Right lobe of liver (tissue), 6 donors: ENCODE measurements around the gene TNIP2. TPM values are rescaled to one million over a fixed set of nuclear protein-coding genes. Genes with fewer than 3 reads are reported as not detected.

ENCODE experiments used
- ATAC-seq, 4 donors: fragments of 200-7000 bp; cut with Tn5 transposase; one replicate each; pipeline ENCODE4 v1.9.1; 2020; ENCODE audit warnings: mild to moderate bottlenecking in 4 of 4, moderate library complexity in 4 of 4
- DNase-seq, 3 donors: peaks; one replicate each; pipeline ENCODE4 v3.0.0-alpha.2; 2020
- H3K27ac ChIP-seq, 3 donors: fragments of 200-600 bp; one replicate each; pipeline ENCODE4 v1.8.0; 2022
- H3K27me3 ChIP-seq, 2 donors: fragments of 200-600 bp; one replicate each; pipeline ENCODE4 v1.8.0; 2022
- H3K36me3 ChIP-seq, 4 donors: fragments of 200-600 bp; sonication (generic) in 1 of 4; one replicate each; pipeline versions ENCODE4 v1.5.1 to v1.8.0; 2017 to 2022; ENCODE audit warnings: control low read depth in 1 of 4
- H3K4me1 ChIP-seq, 4 donors: fragments of 200-600 bp; sonication (generic) in 1 of 4; one replicate each; pipeline versions ENCODE4 v1.5.1 to v1.8.0; 2017 to 2022; ENCODE audit warnings: control low read depth in 1 of 4
- H3K4me3 ChIP-seq, 3 donors: fragments of 200-600 bp; one replicate each; pipeline ENCODE4 v1.8.0; 2022
- H3K9me3 ChIP-seq, 4 donors: fragments of 200-600 bp; sonication (generic) in 1 of 4; one replicate each; pipeline versions ENCODE4 v1.5.1 to v1.8.0; 2017 to 2022; ENCODE audit warnings: control low read depth in 1 of 4
- POLR2A ChIP-seq: fragments of 450-650 bp; IDR thresholded peaks from one replicate; pipeline ENCODE4 v1.6.1; 2017; ENCODE audit warnings: antibody characterized with exemption, mild to moderate bottlenecking
- WGBS: methylation state at CpG from one replicate; pipeline ENCODE4 v1.1.6; 2018; ENCODE audit warnings: low coverage, low lambda C conversion rate; ENCODE audit not compliant: insufficient coverage; ENCODE audit errors: missing lambda C conversion rate; 5-methylcytosine and 5-hydroxymethylcytosine counted together
- intact Hi-C, 2 donors: fragments of 100-400 bp; cut with DNase I; formaldehyde crosslinking; loops; one replicate each; pipeline versions ENCODE4 v1.11.2 to v1.14.1; 2022
- total RNA-seq, 6 experiments: library from RNA; depleted of rRNA in 2 of 6; stranded (reverse); fragments of >200 nt in 2 of 6; fragmentation: NEBNext Ultra II Directional in 3 of 6; extraction: Animal tissue kit (Norgen Biotek cat#: 25700) in 3 of 6; gene quantifications; one replicate each; pipeline versions ENCODE4 v1.1.0 to v1.2.4, GENCODE V29; 2016 to 2023
- TF ChIP-seq, protein P1 (sequence below), 4 donors: fragments of 200-600 bp in 3 of 4; fragments of 450-650 bp in 1 of 4; IDR thresholded peaks; one replicate each; pipeline versions ENCODE4 v1.5.1 to v1.8.0; 2016 to 2022; ENCODE audit warnings: antibody characterized with exemption in 4 of 4, mild to moderate bottlenecking in 2 of 4
- donor health status: DM: no; HTN: yes; CAD: no.
- donor health status: DM: no; HTN: no; CAD: no.
- donor health status: DM: no; HTN: no; CAD: no.
- donor health status: DM: no; HTN: yes; CAD: no.
- donor health status: DM: no; HTN: yes; CAD: no.

The TNIP2 gene
- total RNA-seq, 6 experiments from 2014 or later: 9.7 to 40.6 (median 18.8) TPM

DNA sequence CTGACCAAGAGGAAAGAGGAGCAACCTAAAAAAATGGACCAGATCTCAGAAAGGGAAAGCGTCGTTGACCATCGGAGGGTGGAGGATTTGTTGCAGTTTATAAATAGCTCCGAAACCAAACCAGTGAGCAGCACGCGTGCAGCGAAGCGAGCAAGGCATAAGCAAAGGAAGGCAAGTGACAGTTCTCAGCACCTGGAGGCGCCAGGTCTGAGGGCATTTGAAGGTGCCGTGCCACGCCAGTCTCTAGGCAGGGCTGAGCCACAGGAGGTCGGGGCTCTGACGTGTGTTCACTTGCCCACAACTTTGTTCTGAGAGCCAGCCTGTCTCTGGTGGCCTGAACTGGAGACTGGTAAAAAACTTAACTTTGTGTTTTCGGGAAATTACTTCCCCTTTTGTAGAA is 59.7 kb downstream of the TNIP2 start:
- no peak for ATAC-seq
- Histone ChIP-seq H3K9me3 (no peaks in the 10 kb centered on the region), H3K4me3 (no peak overlapping the region), H3K27ac (no peak overlapping the region), H3K36me3 (peaks cover 0 to 66% (median 22%) of the 10 kb centered on the region in 4 donors), H3K27me3 (no peaks in the 10 kb centered on the region), H3K4me1 (peaks cover 0 to 19% (median 9%) of the 10 kb centered on the region in 4 donors)
- TF ChIP-seq, protein P1, sequence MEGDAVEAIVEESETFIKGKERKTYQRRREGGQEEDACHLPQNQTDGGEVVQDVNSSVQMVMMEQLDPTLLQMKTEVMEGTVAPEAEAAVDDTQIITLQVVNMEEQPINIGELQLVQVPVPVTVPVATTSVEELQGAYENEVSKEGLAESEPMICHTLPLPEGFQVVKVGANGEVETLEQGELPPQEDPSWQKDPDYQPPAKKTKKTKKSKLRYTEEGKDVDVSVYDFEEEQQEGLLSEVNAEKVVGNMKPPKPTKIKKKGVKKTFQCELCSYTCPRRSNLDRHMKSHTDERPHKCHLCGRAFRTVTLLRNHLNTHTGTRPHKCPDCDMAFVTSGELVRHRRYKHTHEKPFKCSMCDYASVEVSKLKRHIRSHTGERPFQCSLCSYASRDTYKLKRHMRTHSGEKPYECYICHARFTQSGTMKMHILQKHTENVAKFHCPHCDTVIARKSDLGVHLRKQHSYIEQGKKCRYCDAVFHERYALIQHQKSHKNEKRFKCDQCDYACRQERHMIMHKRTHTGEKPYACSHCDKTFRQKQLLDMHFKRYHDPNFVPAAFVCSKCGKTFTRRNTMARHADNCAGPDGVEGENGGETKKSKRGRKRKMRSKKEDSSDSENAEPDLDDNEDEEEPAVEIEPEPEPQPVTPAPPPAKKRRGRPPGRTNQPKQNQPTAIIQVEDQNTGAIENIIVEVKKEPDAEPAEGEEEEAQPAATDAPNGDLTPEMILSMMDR (IDR thresholded peaks at IDR 0.05): no peak
- no peak for TF ChIP-seq POLR2A
- DNase-seq: no peak
- intact Hi-C loops: no loop called here
- 90% methylated on average over 9 of the region's 14 CpGs for WGBS

DNA sequence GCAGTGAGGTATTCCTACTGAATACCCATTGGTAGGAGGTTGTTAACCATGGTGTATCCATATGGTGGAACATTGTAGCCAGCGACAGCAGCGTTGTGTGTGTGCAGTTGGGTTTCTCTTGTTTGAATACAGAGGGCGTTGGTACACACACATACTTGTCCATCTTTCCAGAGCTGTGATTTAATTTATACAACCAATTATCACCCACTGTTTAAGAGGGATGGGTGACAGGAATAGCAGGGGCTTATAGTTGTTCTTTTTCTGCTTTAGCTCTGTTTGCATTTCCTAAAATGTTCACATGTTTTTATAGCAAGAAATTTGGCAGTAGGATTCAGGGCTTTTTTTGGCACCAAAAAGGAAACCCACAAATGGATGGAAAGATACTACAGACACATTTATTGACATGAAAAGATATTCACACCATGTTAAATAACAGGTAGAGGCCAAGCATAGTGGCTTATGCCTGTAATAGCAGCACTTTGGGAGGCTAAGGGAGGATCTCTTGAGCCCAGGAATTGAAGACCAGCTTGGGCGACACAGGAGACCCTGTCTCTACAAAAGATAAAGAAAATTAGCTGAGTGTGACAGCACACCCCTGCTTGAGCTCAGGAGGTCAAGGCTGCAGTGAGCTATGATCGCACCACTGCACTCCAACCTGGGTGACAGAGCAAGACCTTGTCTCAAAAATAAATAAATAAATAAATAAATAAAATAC is 60.6 kb downstream of the TNIP2 start:
- Histone ChIP-seq H3K36me3 (peaks cover 0 to 68% (median 20%) of the 10 kb centered on the region in 4 donors), H3K9me3 (no peaks in the 10 kb centered on the region), H3K4me3 (no peak overlapping the region), H3K4me1 (peaks cover 0 to 19% (median 9%) of the 10 kb centered on the region in 4 donors), H3K27me3 (no peaks in the 10 kb centered on the region), H3K27ac (no peak overlapping the region)
- intact Hi-C loops: no loop called here
- WGBS: 92% methylated on average over 5 of the region's 5 CpGs
- TF ChIP-seq POLR2A: no peak
- TF ChIP-seq, protein P1 (IDR thresholded peaks at IDR 0.05): no peak
- ATAC-seq: no peak
- DNase-seq: no peak

DNA sequence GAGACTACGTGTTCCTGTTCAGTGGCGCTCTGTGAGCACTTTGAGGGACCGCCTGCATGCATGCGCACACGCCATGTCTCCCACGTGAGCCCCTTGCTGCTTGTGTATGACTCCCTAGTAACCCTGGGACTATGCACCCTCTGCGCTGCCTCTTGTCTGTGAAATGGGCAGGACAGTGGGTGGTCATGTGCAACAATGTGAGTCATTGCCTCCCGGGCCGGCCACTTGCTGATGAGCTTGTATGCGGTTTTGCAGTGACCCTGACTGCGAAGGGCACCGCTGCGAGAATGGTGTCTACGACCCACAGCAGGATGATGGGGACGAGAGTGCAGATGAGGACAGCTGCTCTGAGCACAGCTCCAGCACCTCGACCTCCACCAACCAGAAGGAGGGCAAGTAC is 61.4 kb downstream of the TNIP2 start:
- Histone ChIP-seq H3K4me1 (peaks cover 0 to 19% (median 9%) of the 10 kb centered on the region in 4 donors), H3K4me3 (no peak overlapping the region), H3K36me3 (peaks cover 0 to 67% (median 16%) of the 10 kb centered on the region in 4 donors), H3K9me3 (no peaks in the 10 kb centered on the region), H3K27me3 (no peaks in the 10 kb centered on the region), H3K27ac (no peak overlapping the region)
- ATAC-seq: no peak
- TF ChIP-seq POLR2A: no peak
- TF ChIP-seq, protein P1 (IDR thresholded peaks at IDR 0.05): no peak
- no peak for DNase-seq
- intact Hi-C loops: no loop called here
- 100% methylated on average over 3 of the region's 16 CpGs for WGBS

DNA sequence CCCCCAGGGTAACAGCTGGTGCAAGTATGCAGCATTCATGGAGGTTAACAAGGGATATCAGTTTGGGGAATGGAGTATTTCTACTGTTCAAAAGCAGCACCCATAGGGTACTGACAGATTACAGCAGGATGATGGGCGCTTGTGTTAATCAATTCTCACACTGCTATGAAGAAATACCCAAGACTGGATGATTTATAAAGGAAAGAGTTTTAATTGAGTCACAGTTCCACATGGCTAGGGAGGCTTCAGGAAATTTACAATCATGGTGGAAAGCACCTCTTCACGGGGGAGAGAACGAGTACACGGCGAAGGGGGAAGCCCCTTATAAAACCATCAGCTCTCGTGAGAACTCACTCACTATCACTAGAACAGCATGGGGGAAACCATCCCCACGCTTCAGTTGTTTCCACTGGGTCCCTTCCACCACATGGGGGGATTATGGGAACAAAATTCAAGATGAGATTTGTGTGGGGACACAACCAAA is 64.1 kb downstream of the TNIP2 start:
- ATAC-seq: no peak
- WGBS: 94% methylated on average over 2 of the region's 7 CpGs
- intact Hi-C loops: no loop called here
- no peak for DNase-seq
- Histone ChIP-seq H3K27ac (no peak overlapping the region), H3K27me3 (no peaks in the 10 kb centered on the region), H3K4me1 (no peaks in the 10 kb centered on the region), H3K4me3 (no peak overlapping the region), H3K9me3 (no peaks in the 10 kb centered on the region), H3K36me3 (peaks cover 0 to 82% (median 18%) of the 10 kb centered on the region in 4 donors)
- TF ChIP-seq POLR2A: no peak
- TF ChIP-seq, protein P1 (IDR thresholded peaks at IDR 0.05): no peak

Other genes starting within 250 kb of the TNIP2 start
- 10 to 100 TPM in 2 of 6 experiments, 1 to 10 TPM in 4; 8.5 to 12.3 (median 9.7) TPM for gene FAM193A, start 219.7 kb downstream of the TNIP2 start, total RNA-seq
- gene SH3BP2, start 36.7 kb upstream of the TNIP2 start, total RNA-seq: 10 to 100 TPM; 34.9 to 51.8 (median 40.7) TPM
- 100 to 1,000 TPM in 3 of 6 experiments, 10 to 100 TPM in 3; 94.4 to 120 (median 103) TPM for gene ADD1, start 87.5 kb upstream of the TNIP2 start, total RNA-seq
- 10 to 100 TPM; 16.1 to 24.7 (median 19.5) TPM for gene NOP14, start 207.1 kb upstream of the TNIP2 start, total RNA-seq
- 1 to 10 TPM; 1.0 to 4.3 (median 2.8) TPM for gene GRK4, start 207.2 kb upstream of the TNIP2 start, total RNA-seq